Heart left ventricle (tissue), 16 donors: ENCODE measurements around the gene KLHDC10. TPM values are rescaled to one million over a fixed set of nuclear protein-coding genes. Genes with fewer than 3 reads are reported as not detected.

Experiments
- ATAC-seq, 4 donors: fragments of 200-7000 bp; cut with Tn5 transposase; one replicate each; pipeline ENCODE4 v1.9.1; 2020 to 2022; ENCODE audit warnings: moderate library complexity in 4 of 4, mild to moderate bottlenecking in 3 of 4, moderate number of reproducible peaks in 1 of 4
- DNase-seq, 5 donors: peaks; one replicate each; pipeline ENCODE4 v3.0.0-alpha.2; 2020
- H3K27ac ChIP-seq, 12 donors: fragments of 200-600 bp; sonication (generic) in 4 of 12; one replicate each; pipeline versions ENCODE4 v1.5.0 to v1.8.0; 2016 to 2022; ENCODE audit warnings: mild to moderate bottlenecking in 2 of 12
- H3K27me3 ChIP-seq, 9 donors: fragments of 200-600 bp; sonication (generic) in 2 of 9; one replicate each; pipeline versions ENCODE4 v1.5.1 to v1.8.0; 2016 to 2022; ENCODE audit warnings: mild to moderate bottlenecking in 3 of 9
- H3K36me3 ChIP-seq, 9 donors: fragments of 200-600 bp; sonication (generic) in 2 of 9; one replicate each; pipeline versions ENCODE4 v1.5.0 to v1.8.0; 2018 to 2022; ENCODE audit warnings: mild to moderate bottlenecking in 2 of 9
- H3K4me1 ChIP-seq, 12 donors: fragments of 200-600 bp; sonication (generic) in 4 of 12; one replicate each; pipeline versions ENCODE4 v1.5.0 to v1.8.0; 2016 to 2022; ENCODE audit warnings: mild to moderate bottlenecking in 3 of 12
- H3K4me3 ChIP-seq, 12 donors: fragments of 200-600 bp; sonication (generic) in 4 of 12; one replicate each; pipeline versions ENCODE4 v1.5.0 to v1.8.0; 2017 to 2022; ENCODE audit warnings: mild to moderate bottlenecking in 9 of 12, moderate library complexity in 4 of 12
- H3K9me3 ChIP-seq, 12 donors: fragments of 200-600 bp; sonication (generic) in 4 of 12; one replicate each; pipeline versions ENCODE4 v1.5.0 to v1.8.0; 2016 to 2022; ENCODE audit warnings: mild to moderate bottlenecking in 1 of 12
- CTCF ChIP-seq, 12 donors: fragments of 200-600 bp; sonication (generic) in 4 of 12; IDR thresholded peaks; one replicate each; pipeline versions ENCODE4 v1.5.0 to v1.8.0; 2018 to 2022; ENCODE audit warnings: antibody characterized with exemption in 12 of 12, mild to moderate bottlenecking in 5 of 12
- POLR2A ChIP-seq, 2 donors: fragments of 450-650 bp; IDR thresholded peaks; one replicate each; pipeline ENCODE4 v1.6.1; 2017; ENCODE audit warnings: antibody characterized with exemption in 2 of 2, mild to moderate bottlenecking in 2 of 2, moderate library complexity in 2 of 2
- WGBS, 4 donors: extraction: QIAGEN DNeasy Blood & Tissue Kit in 2 of 4; methylation state at CpG; one replicate each; pipeline versions ENCODE4 v1.1.5 to v1.1.7; 2013 to 2018; 5-methylcytosine and 5-hydroxymethylcytosine counted together
- intact Hi-C, 10 donors: fragments of 100-400 bp; cut with DNase I; formaldehyde crosslinking; loops; one replicate each; pipeline versions ENCODE4 v1.11.1 to v1.14.2; 2022
- polyA plus RNA-seq, 2 donors: library from polyadenylated mRNA; stranded (reverse); fragments of 200-250 nt; gene quantifications; one replicate each; pipeline ENCODE4 v1.2.3, GENCODE V29; 2013
- total RNA-seq, 9 donors: library from RNA; depleted of rRNA in 2 of 9; stranded (reverse); fragments of >200 nt in 2 of 9; fragmentation: NEBNext Ultra II Directional in 3 of 9; extraction: Animal tissue kit (Norgen Biotek cat#: 25700) in 3 of 9; gene quantifications; one replicate each; pipeline versions ENCODE4 v1.1.0 to v1.2.4, GENCODE V29; 2016 to 2023
- donor health status: ischemic (EF 13 %, LVEDD 7.1; RV severe dilation, severe dysfunction).
- donor health status: healthy with polysubstance abuse.
- donor health status: DM: no; HTN: yes; CAD: no.
- donor health status: DM: no; HTN: no; CAD: no.
- donor health status: ischemic (EF 25% LVEDD 6.9; RV normal size, moderate dysfunction).
- donor health status: ischemic (EF 25% LVEDD 5.7; RV mildly dilated, moderate dysfunction).
- donor health status: healthy.
- donor health status: DM: yes; HTN: yes; CAD: no.
- donor health status: ischemic (EF 35%, LVEDD 5.7; RV mildly dilated, moderate dysfunction).
- donor health status: nonischemic (EF 11% LVEDD 7.7; RV severe dilation, severe dysfunction).
- donor health status: DM: yes; HTN: yes; CAD: no.
- donor health status: PGD.
- donor health status: ischemic (EF 29% LVEDD 5.4; RV normal size, mild dysfunction).
- donor health status: nonischemic (EF 23%, LVEDD 6.1; RV moderate dilation, normal function).

KLHDC10 gene
- total and polyA plus RNA-seq, 11 donors = 7.0 to 32.6 (median 26.4) TPM

GRCh38 chr7:130154131-130154500, 83.8 kb downstream of the KLHDC10 start:
- H3K36me3 ChIP-seq = peaks cover 0 to 3% (median 0%) of the 10 kb centered on the region in 9 donors
- H3K4me3 ChIP-seq = no peak overlapping the region
- peaks cover 0 to 7% (median 0%) of the 10 kb centered on the region in 12 donors for H3K4me1 ChIP-seq
- intact Hi-C loops = no loop called here
- WGBS, 4 donors = 36 to 60% (median 37%) methylated on average over 2 to 6 of the region's 6 CpGs; no CpG with 5 or more reads in 1 of the 4 donors
- no peak overlapping the region for H3K27ac ChIP-seq
- TF ChIP-seq CTCF (IDR thresholded peaks at IDR 0.05) = no peak
- TF ChIP-seq POLR2A (IDR thresholded peaks at IDR 0.05) = no peak
- no peaks in the 10 kb centered on the region for H3K27me3 ChIP-seq
- ATAC-seq (peak in 2 of 4 donors; percentile 16 to 36), DNase-seq (no peak)
- H3K9me3 ChIP-seq = peaks cover 0 to 13% (median 0%) of the 10 kb centered on the region in 12 donors

- intact Hi-C loops = no loop called here
- DNase-seq (no peak), ATAC-seq (peak in 3 of 4 donors; percentile 7 to 32 (median 8))
- no peaks in the 10 kb centered on the region for H3K27me3 ChIP-seq
- H3K27ac ChIP-seq = no peak overlapping the region
- no peak overlapping the region for H3K4me3 ChIP-seq
- H3K9me3 ChIP-seq = peaks cover 0 to 13% (median 0%) of the 10 kb centered on the region in 12 donors
- WGBS, 4 donors = 69 to 78% (median 75%) methylated on average over 25 to 31 of the region's 31 CpGs
- peaks cover 0 to 9% (median 0%) of the 10 kb centered on the region in 9 donors for H3K36me3 ChIP-seq
- H3K4me1 ChIP-seq = peaks cover 0 to 7% (median 0%) of the 10 kb centered on the region in 12 donors
- TF ChIP-seq CTCF (IDR thresholded peaks at IDR 0.05) = peak in 3 of 12 donors; percentile 7 to 12 (median 7)
- no peak for TF ChIP-seq POLR2A (IDR thresholded peaks at IDR 0.05)
Measured at GRCh38 chr7:130154501-130155317, 84.4 kb downstream of the KLHDC10 start.

- ATAC-seq (no peak), DNase-seq (no peak)
- Histone ChIP-seq H3K9me3 (peaks cover 0 to 16% (median 0%) of the 10 kb centered on the region in 12 donors), H3K4me1 (peaks cover 0 to 7% (median 0%) of the 10 kb centered on the region in 12 donors), H3K36me3 (peaks cover 0 to 23% (median 8%) of the 10 kb centered on the region in 9 donors), H3K27me3 (no peaks in the 10 kb centered on the region), H3K27ac (no peak overlapping the region), H3K4me3 (no peak overlapping the region)
- intact Hi-C loops = no loop called here
- TF ChIP-seq CTCF (IDR thresholded peaks at IDR 0.05) (no peak), POLR2A (IDR thresholded peaks at IDR 0.05) (no peak)
- WGBS, 4 donors = 96 to 99% (median 96%) methylated on average over 5 to 7 of the region's 7 CpGs
Measured at GRCh38 chr7:130156140-130156539, 85.8 kb downstream of the KLHDC10 start.

GRCh38 chr7:130157700-130158099, 87.4 kb downstream of the KLHDC10 start:
- TF ChIP-seq CTCF (IDR thresholded peaks at IDR 0.05) (no peak), POLR2A (IDR thresholded peaks at IDR 0.05) (no peak)
- peaks cover 0 to 16% (median 0%) of the 10 kb centered on the region in 12 donors for H3K9me3 ChIP-seq
- peaks cover 0 to 7% (median 0%) of the 10 kb centered on the region in 12 donors for H3K4me1 ChIP-seq
- H3K36me3 ChIP-seq = peaks cover 0 to 39% (median 18%) of the 10 kb centered on the region in 9 donors
- H3K27ac ChIP-seq = no peak overlapping the region
- ATAC-seq = no peak
- no peak for DNase-seq
- intact Hi-C loops = no loop called here
- no peak overlapping the region for H3K4me3 ChIP-seq
- WGBS, 4 donors = 91 to 95% (median 93%) methylated on average over 7 of the region's 7 CpGs
- H3K27me3 ChIP-seq = no peaks in the 10 kb centered on the region
